Measurements from ENCODE around the gene DNAJC3. TPM values are rescaled to one million over a fixed set of nuclear protein-coding genes. Genes with fewer than 3 reads are reported as not detected.

The DNAJC3 gene, protein sequence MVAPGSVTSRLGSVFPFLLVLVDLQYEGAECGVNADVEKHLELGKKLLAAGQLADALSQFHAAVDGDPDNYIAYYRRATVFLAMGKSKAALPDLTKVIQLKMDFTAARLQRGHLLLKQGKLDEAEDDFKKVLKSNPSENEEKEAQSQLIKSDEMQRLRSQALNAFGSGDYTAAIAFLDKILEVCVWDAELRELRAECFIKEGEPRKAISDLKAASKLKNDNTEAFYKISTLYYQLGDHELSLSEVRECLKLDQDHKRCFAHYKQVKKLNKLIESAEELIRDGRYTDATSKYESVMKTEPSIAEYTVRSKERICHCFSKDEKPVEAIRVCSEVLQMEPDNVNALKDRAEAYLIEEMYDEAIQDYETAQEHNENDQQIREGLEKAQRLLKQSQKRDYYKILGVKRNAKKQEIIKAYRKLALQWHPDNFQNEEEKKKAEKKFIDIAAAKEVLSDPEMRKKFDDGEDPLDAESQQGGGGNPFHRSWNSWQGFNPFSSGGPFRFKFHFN
- total RNA-seq = 10 to 100 TPM; 62.4 to 63.5 TPM
- long read RNA-seq, donor 1, full-length matches to known transcripts = 5 of 21 reads
- long read RNA-seq, donor 1, partial matches to known transcripts = 15 of 21 reads
- long read RNA-seq, donor 1, other reads (novel, unspliced or antisense) = 1 of 21 reads
- long read RNA-seq, donor 2, full-length matches to known transcripts = 8 of 221 reads
- long read RNA-seq, donor 2, partial matches to known transcripts = 198 of 221 reads
- long read RNA-seq, donor 2, other reads (novel, unspliced or antisense) = 15 of 221 reads

GRCh38 chr13:95676762-95677563 lies at the start of gene DNAJC3:
Gene DNAJC3, plus strand, starts transcription at chr13:95677139. Its CDS starts 117 bp downstream, at chr13:95677256.
- intact Hi-C loops (cut with DNase I) = no loop called here
- peak; percentile 100 for DNase-seq (ENCODE audit: low spot score)

DNA sequence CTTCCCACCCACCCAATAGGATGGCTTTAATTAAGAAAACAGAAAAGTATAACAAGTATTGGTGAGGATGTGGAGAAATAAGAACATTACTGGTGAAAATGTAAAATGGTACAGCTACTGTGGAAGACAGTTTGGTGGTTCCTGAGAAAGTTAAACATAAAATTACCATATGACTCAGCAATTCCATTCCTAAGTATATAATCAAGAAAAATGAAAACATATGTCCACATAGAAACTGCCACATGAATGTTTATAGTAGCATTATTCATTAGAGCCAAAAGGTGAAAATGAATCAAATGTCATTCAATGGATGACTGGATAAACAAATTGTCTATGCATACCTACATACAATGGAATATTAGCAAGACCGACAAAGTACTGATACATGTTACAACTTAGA lies 49.3 kb upstream of the DNAJC3 start:
- no peak for DNase-seq (ENCODE audit: low spot score)
- intact Hi-C loops (cut with DNase I) = loop anchor here (10.0 kb wide), 1 partner anchor 207 kb away; no protein-coding TSS in a partner anchor

DNA sequence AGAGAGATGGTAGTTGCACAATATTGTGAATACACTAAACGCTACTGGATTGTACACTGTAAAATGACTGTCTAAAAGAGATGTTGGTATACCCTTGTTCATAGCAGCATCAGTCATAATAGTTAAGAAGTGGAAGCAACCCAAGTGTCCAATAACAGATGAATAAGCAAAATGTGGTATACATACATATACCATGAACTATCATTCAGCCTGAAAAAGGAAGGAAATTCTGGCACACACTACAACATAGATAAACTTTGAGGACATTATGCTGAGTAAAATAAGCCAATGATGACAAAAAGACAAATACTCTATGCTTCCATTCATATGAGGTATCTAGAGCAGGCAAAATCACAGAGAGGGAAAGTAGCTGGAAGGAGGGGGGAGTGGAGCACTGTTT lies 48.5 kb upstream of the DNAJC3 start:
- no peak for DNase-seq (ENCODE audit: low spot score)
- intact Hi-C loops (cut with DNase I) = loop anchor here (10.0 kb wide), 1 partner anchor 206 kb away; no protein-coding TSS in a partner anchor

DNA sequence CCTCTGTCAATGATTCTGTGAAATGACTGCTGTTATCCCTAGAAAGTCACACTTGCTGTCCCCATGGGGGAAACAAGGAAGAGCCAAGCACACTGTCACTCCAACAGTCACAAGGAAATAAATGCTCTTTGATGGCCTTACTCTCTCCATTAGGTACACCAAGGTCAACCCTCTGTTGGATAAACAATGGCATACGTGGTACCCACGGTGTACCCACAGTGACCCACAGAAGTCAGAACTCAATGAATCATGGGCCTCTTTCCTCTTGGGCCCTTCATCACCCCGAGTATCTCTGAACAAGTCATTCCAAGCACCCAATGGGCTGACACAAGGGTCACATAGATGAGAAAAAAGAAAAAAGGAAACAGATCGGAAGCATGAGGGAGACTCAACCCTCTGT lies 47.9 kb upstream of the DNAJC3 start:
- DNase-seq (ENCODE audit: low spot score) = no peak
- intact Hi-C loops (cut with DNase I) = loop anchor here (10.0 kb wide), 1 partner anchor 206 kb away; no protein-coding TSS in a partner anchor

- intact Hi-C loops (cut with DNase I) = no loop called here
- no peak for DNase-seq (ENCODE audit: low spot score)
These were observed 46.3 kb upstream of the DNAJC3 start for GRCh38 chr13:95630593-95630992.

GRCh38 chr13:95636853-95637252 lies 40.1 kb upstream of the DNAJC3 start:
- intact Hi-C loops (cut with DNase I) = no loop called here
- no peak for DNase-seq (ENCODE audit: low spot score)

DNA sequence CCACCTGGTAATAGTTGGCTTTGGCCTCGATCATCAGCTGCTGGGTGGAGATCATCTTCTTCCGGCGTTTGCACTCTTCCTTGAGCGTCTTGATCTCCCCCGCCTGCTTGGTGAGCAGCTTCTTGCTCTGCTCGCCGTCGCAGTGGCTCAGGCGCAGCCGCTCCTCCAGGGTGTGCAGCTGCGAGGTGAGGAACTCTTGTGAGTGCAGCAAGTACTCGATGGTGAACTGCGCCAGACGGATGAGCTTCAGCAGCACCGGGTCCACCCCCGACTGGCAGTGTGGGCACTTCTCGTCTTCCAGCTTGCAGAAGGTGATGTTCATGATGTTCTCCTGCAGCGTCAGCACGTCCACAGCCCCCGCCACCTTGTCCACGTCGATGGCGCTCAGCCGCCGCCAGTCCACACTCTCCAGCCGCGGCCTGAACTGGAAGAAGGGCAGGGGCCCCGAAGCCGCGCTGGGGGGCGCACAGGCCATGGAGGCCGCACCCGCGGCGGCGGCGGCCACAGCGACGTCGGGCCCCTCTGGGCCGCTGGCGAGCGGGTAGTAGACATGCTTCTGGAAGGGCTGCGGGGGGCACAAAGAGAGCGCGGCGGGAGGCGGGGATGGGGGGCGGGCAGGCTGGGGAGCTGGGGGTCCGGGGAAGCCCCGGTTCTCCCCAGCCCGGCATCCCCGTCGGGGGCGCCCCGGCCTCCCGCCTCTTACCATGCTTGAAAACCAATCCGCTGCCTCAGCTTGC lies 35.5 kb upstream of the DNAJC3 start:
- intact Hi-C loops (cut with DNase I) = no loop called here
- DNase-seq (ENCODE audit: low spot score) = peak; percentile 71

- intact Hi-C loops (cut with DNase I) = no loop called here
- peak; percentile 82 for DNase-seq (ENCODE audit: low spot score)
These were observed 34.8 kb upstream of the DNAJC3 start for GRCh38 chr13:95642028-95642621.

DNA sequence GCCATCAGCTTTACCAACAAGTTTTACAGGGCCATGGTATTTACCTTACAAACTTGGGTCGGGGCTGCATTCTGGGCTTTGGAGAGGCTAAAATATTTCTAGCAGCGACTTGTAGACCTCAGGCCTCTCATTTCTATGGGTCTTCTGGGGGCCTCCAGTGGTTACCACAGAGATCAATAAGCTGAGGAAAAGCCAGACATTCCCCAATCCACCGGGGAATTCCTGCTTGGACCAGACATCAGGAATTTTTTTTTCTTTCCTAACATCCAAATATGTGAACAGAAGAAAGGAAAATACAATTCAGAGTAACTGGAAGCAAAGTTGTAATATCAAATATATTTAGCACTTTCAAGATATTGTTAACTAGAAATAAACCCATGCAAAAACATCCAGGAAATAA lies 33.9 kb upstream of the DNAJC3 start:
- no peak for DNase-seq (ENCODE audit: low spot score)
- intact Hi-C loops (cut with DNase I) = no loop called here

GRCh38 chr13:95643571-95643935 lies 33.4 kb upstream of the DNAJC3 start:
- intact Hi-C loops (cut with DNase I) = no loop called here
- no peak for DNase-seq (ENCODE audit: low spot score)

DNA sequence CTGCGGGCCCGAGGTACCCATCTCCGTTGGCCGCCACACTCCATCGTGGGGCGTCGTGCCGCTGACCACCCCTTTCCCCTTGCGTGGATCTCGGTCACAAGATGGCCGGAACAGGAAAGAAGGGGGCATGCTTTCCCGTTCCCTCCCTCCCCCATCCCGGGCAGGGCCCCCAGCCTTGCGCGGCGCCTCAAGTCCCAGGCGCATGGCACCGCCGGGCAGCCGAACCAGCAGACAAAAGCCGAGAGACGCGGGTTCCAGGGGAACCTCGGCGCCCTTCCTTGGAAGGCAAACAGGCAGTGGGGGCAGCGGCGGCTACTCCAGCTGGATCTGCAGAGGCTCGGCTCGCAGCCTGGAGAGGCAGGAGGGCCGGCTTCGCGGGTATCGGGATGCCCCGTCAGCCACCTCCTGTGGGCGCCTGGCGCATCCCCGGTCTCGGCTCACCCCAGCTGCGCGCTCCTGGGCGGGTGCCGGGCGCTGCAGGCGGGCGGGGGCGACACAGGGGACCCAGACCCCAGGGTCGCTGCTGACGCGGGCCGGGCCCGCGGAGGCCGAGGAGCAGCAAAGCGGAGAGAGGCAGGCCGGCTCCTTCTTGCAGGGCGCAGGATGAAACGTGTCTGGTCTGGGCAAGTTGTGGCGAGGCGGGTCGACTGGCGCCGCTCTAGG lies 32.9 kb upstream of the DNAJC3 start:
- DNase-seq (ENCODE audit: low spot score) = peak; percentile 85
- intact Hi-C loops (cut with DNase I) = no loop called here

GRCh38 chr13:95644601-95645052 lies 32.3 kb upstream of the DNAJC3 start, which contains the start of gene DZIP1:
Gene DZIP1, minus strand, starts transcription at chr13:95644706. Its CDS starts 2,677 bp downstream, at chr13:95642029.
- DNase-seq (ENCODE audit: low spot score) = peak; percentile 94
- intact Hi-C loops (cut with DNase I) = no loop called here

DNA sequence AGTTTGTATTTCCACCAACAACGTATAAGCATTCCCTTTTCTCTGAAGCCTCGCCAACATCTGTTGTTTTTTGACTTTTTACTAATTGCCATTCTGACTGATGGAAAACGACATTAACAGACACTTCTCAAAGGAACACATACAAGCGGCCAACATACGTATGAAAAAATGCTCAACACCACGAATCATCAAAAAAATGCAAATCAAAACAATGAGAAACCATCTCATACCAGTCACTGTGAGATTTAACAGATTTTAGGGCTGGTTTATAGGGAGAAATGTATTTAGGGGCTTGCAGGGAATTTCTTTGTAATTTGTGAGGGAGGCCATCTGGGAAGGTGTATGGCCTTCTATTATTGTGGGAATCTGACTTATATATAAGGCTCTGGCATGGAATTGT lies 29.6 kb upstream of the DNAJC3 start:
- DNase-seq (ENCODE audit: low spot score) = no peak
- intact Hi-C loops (cut with DNase I) = no loop called here

DNA sequence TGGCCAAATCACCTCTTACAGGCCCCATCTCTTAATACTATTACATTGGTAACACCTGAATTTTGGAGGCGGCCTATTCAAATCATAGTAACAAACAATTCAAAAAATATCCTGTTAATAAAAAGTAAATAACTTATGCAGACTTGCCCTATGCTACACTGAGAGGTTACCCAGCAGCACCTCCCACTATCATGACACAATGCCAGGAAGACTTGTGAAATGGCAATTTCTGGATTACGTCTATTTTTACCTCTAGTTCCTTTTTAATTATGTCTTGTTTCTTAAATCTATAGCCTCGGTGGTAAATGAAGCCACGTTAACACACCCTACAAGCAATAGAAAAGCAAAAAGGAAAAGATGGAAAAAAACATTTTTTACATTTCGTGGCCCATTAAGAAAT lies 26.2 kb upstream of the DNAJC3 start:
- DNase-seq (ENCODE audit: low spot score) = no peak
- intact Hi-C loops (cut with DNase I) = no loop called here

DNA sequence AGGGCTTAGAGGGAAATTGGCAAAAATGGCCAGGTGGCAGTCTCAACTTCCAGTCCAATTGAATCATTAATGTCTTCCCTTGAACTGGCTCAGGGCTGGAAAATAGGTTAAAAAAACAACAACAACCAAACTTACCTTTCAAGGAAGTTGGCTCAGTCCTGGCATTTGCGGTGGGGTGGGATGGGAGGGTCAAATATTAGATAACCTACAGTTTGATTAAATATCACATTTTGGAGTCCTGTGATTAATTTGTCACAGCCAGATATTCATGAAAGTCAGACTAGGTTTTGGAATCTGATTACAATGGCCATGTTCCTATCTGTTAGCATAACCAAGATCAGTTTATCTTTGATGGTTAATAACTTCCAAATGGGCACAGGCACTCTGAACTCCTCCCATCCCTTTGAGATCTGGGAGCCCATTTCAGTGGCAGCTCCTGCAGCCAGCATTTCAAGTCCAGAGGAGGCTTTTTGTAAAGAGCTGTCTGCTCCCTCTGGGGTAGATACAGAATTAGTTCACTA lies 24.6 kb upstream of the DNAJC3 start:
- DNase-seq (ENCODE audit: low spot score) = no peak
- intact Hi-C loops (cut with DNase I) = no loop called here

DNA sequence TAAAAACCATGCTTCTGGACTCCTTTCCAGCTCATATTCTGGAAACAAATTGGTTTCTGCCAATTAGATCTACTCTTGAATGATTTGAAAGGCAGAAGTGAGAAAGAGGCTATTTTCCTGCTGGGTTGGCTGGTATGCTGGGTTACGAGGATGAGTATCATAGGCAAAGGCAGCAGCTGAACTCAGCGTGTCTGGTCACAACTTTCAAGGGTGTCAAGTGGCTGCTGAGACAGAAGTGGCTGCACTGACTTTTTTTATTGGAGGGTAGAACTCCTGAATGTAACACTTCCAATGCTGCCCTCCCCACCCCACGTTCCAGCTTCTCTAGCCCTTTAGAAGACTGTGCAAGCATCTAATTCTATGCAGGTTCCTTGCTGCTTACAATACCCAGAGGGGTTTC lies 24.1 kb upstream of the DNAJC3 start:
- no peak for DNase-seq (ENCODE audit: low spot score)

DNA sequence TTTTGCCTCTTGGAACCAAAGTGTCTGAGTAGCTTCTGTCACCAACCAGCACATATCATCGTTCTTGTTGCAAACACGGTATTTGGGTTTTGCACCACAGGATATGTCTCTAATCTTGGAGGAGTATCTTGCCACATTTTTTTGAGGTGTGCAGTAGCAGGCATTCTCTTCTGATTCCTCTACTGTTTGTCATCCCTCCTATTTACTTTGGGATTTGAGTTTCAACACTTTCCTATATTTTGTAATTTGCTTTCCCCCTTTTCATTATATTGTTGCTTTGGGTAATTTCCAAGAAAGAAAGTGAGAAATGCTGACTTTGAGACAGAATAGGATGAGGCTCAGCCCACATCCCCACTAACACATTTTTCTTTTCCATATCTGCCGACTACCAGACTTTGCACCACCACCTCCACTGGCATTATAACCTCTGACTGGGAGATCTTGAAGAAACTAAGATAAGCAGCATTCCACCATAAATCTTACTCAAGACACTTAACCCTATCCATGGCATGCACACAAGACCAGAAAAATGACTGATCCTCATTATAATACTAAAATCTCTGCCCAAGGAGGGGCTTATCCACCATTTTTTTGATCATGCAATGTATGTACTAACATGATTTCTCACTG lies 20.4 kb upstream of the DNAJC3 start:
- no peak for DNase-seq (ENCODE audit: low spot score)
- intact Hi-C loops (cut with DNase I) = no loop called here

More for the DNA sequence above, 24.1 kb upstream of the DNAJC3 start:
- intact Hi-C loops (cut with DNase I) = no loop called here
